GM12864 (cell line): ENCODE measurements around the gene NCR3LG1.

Source experiments
- DNase-seq: peaks from one replicate; pipeline ENCODE4 v3.0.0-alpha.2; 2011; ENCODE audit warnings: low read depth
- H3K4me3 ChIP-seq: 2 replicates; pipeline ENCODE4 v1.5.1; 2011; ENCODE audit warnings: mild to moderate bottlenecking, low read depth, low read length, control low read depth
- CTCF ChIP-seq: IDR thresholded peaks from 2 replicates; pipeline ENCODE4 v1.5.1; 2011; ENCODE audit warnings: low read depth, mild to moderate bottlenecking, moderate library complexity, low read length, control low read depth, inconsistent platforms; ENCODE audit errors: missing control alignments

The NCR3LG1 gene

GRCh38 chr11:17397311-17398002 lies 45.9 kb downstream of the NCR3LG1 start:
- TF ChIP-seq CTCF = no peak
- no peak for DNase-seq
- H3K4me3 ChIP-seq = no peak overlapping the region

GRCh38 chr11:17399236-17399635 lies 47.6 kb downstream of the NCR3LG1 start:
- no peak for TF ChIP-seq CTCF
- DNase-seq = no peak
- no peak overlapping the region for H3K4me3 ChIP-seq

- DNase-seq = no peak
- TF ChIP-seq CTCF = no peak
- H3K4me3 ChIP-seq = no peak overlapping the region
Observed at GRCh38 chr11:17400048-17400775, 48.6 kb downstream of the NCR3LG1 start.

- no peak for TF ChIP-seq CTCF
- no peak for DNase-seq
- no peak overlapping the region for H3K4me3 ChIP-seq
Observed at GRCh38 chr11:17401316-17401715, 49.7 kb downstream of the NCR3LG1 start.

- no peak for DNase-seq
- no peak overlapping the region for H3K4me3 ChIP-seq
- no peak for TF ChIP-seq CTCF
Observed at GRCh38 chr11:17401841-17402240, 50.2 kb downstream of the NCR3LG1 start.

- H3K4me3 ChIP-seq = no peak overlapping the region
- no peak for TF ChIP-seq CTCF
- no peak for DNase-seq
Observed at GRCh38 chr11:17402486-17402885, 50.9 kb downstream of the NCR3LG1 start.
